Measurements from ENCODE around the gene GNAT1.

GNAT1 gene

DNA sequence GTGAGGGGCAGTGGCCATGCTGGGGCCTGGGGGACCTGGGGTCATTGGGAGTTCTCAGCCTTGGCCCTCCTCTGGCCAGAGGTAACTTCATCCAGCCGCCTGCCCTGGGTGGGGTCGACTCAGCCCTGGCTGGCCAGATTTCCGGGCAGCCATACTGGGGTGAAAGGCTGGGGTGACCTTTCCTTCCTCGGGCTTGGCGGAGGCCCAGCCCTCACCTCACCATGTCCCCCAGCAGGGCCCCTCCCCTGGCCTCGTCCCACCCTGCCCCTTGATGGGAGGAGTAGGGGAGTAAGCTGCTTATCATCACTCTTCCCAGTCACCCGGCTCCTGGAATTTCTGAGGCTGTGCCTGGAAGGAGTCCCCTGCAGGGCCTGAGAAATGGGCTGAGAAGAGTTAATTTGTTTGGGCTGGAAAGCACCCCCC, 30.8 kb upstream of the GNAT1 start:
- CTCF ChIA-PET = no interaction called here
- TF ChIP-seq, protein P1, sequence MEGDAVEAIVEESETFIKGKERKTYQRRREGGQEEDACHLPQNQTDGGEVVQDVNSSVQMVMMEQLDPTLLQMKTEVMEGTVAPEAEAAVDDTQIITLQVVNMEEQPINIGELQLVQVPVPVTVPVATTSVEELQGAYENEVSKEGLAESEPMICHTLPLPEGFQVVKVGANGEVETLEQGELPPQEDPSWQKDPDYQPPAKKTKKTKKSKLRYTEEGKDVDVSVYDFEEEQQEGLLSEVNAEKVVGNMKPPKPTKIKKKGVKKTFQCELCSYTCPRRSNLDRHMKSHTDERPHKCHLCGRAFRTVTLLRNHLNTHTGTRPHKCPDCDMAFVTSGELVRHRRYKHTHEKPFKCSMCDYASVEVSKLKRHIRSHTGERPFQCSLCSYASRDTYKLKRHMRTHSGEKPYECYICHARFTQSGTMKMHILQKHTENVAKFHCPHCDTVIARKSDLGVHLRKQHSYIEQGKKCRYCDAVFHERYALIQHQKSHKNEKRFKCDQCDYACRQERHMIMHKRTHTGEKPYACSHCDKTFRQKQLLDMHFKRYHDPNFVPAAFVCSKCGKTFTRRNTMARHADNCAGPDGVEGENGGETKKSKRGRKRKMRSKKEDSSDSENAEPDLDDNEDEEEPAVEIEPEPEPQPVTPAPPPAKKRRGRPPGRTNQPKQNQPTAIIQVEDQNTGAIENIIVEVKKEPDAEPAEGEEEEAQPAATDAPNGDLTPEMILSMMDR (IDR thresholded peaks at IDR 0.05; ENCODE audit: insufficient read depth, low read length, missing control alignments) = no peak
- no peak overlapping the region for H3K4me3 ChIP-seq (ENCODE audit: low read depth, low read length)
- POLR2A ChIA-PET = no interaction called here
- DNase-seq (ENCODE audit: low read depth, low spot score) = no peak

DNA sequence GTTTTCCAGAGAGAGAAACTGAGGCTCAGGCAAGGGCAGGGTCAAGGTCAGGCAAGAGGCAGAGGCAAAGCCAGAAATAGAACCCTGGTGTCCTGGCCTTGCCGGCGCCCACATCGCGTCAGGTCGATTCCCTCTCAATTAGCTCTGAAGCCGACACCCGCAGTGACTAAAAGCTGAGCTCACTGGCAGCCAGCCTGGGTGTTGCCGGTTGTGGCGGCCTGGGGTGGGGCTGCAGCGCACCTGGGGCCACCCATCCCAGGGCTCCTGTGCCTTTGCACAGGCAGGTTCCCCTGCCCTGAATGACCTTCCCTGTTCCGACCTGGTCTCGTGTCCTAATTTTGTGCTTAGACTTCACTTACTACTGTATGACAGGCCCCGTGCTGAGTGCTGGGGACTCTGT, 30.1 kb upstream of the GNAT1 start:
- TF ChIP-seq, protein P1 (IDR thresholded peaks at IDR 0.05; ENCODE audit: insufficient read depth, low read length, missing control alignments) = no peak
- DNase-seq (ENCODE audit: low read depth, low spot score) = no peak
- ChIA-PET POLR2A (no interaction called here), CTCF (interaction anchor here (25.9 kb wide), 1 partner anchor 28 kb away, joined by 283 read pairs; the partner anchor contains the start of gene GNAT1)
- H3K4me3 ChIP-seq (ENCODE audit: low read depth, low read length) = no peak overlapping the region

DNA sequence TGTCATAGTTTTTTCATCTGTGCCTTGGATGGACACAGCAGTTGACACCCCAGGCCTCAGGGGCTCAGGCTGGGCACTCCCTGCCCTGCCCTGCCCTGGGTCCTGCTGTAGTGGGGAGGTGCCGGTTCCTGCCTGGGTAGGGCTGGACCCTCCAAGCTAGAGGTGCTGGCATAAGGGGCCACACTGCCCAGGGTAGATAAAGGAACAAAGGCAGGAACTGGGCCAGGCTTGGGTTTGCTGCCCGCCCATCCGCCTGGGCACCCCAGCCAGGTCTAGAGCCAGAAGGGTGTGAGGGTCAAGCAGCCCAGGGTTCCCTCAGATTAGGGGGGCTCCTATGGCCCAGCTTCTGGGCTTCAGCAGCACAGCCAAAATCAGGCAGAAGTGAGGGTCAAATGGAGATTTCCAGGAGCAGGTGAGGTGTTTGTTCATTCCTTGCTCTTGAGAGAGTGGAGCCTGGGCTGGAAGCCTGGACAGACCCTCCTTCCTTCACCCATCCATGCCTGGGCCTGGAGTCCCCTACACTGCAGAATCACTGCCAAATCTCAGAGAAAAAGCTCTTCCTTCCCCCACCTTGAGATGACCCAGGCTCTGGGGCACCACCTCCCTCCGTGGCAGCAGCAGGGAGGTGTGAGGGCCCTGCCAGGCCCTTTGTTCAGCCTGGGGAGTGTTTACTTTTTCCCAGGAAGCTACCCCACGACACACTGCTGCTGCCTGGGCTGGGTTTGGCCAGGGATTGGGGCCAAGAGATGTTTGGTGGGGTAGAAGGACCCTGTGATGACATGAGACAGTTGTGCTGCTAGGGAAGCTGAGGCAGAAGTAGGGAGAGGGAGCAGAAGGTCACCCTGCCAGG, 29.2 kb upstream of the GNAT1 start:
- CTCF ChIA-PET = interaction anchor here (25.9 kb wide), 1 partner anchor 27 kb away, joined by 283 read pairs; the partner anchor contains the start of gene GNAT1
- no peak for DNase-seq (ENCODE audit: low read depth, low spot score)
- H3K4me3 ChIP-seq (ENCODE audit: low read depth, low read length) = no peak overlapping the region
- POLR2A ChIA-PET = interaction anchor here (0.5 kb wide), 1 partner anchor 103 kb away, joined by 3 read pairs; no protein-coding TSS in a partner anchor
- TF ChIP-seq, protein P1 (IDR thresholded peaks at IDR 0.05; ENCODE audit: insufficient read depth, low read length, missing control alignments) = no peak

DNA sequence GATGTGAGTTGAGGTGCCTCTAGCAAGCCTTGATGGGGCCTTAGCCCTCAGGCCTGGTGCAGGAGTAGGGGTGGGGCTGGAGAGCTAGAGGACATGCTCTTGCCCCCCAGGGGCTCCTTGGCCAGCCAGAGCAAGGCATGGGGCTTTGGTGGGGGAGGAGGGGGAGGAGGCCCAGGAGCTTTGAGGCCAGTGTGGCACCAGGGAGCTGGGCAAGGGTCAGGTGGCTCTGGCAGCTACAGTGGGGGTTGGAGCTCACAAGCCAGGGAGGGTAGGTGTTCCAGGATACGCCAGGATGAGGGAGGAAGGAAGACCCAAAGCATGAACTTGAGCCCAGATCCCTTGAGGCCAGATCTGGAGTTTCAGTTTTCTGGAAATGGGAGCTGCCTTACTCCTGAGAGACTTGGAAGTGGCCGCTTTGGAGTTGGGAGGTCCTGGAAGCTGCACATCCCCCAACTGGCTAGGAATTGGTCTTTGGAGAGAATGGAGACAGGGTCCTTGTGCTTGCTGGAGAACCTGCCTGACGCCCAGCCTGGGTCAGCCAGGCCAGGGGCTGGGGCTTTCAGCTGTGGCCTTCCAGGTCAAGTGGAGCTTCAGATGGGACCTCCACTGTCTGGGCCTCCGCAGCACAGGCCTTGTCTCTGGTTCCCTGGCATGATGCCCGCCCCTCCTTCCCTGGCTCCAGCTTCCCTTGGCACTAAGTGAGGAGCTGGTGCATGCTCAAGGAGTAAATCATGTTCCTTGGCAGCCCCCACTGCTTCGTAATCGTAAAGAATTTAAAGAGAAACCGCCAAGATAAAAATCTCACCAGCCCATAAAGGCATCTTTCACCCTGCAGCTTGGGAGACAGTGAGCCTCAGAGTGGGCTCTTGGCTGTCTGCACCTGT, 27.6 kb upstream of the GNAT1 start:
- ChIA-PET POLR2A (interaction anchor here (1.0 to 1.6 kb wide), 3 partner anchors 8 to 361 kb away, joined by 3 to 6 read pairs (median 4); partner anchors contain the start of gene INKA1), CTCF (interaction anchor here (0.8 to 25.9 kb wide), 5 partner anchors 11 to 156 kb away, joined by 3 to 283 read pairs (median 6); partner anchors contain the start of gene GNAT1)
- DNase-seq (ENCODE audit: low read depth, low spot score) = peak; percentile 65
- TF ChIP-seq, protein P1 (IDR thresholded peaks at IDR 0.05; ENCODE audit: insufficient read depth, low read length, missing control alignments) = no peak
- no peak overlapping the region for H3K4me3 ChIP-seq (ENCODE audit: low read depth, low read length)

DNA sequence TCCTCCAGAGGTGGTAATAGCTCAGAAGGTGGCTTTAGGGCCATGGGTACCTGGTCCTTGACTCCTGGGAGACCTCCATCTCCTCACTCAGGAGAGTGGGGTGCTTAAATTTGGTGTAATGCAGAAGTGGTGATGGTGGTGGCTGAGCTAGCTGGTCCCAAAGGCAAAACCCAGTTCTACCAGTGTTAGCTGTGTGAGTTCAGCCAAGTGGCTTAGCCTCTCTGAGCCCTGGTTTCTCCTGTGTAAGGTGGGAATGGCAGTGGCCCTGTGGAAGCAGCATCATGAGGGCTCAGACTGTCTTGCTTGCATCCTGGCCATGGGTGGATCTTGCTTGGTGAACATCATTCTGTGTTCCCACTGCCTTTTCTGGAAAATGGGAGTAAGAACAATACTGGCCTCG, 26.9 kb upstream of the GNAT1 start:
- TF ChIP-seq, protein P1 (IDR thresholded peaks at IDR 0.05; ENCODE audit: insufficient read depth, low read length, missing control alignments) = no peak
- CTCF ChIA-PET = interaction anchor here (1.0 to 25.9 kb wide), 5 partner anchors 8 to 44 kb away, joined by 3 to 283 read pairs (median 6); partner anchors contain the start of gene GNAT1
- no peak for DNase-seq (ENCODE audit: low read depth, low spot score)
- POLR2A ChIA-PET = interaction anchor here (1.0 to 1.6 kb wide), 3 partner anchors 9 to 362 kb away, joined by 3 to 6 read pairs (median 4); partner anchors contain the start of gene INKA1
- H3K4me3 ChIP-seq (ENCODE audit: low read depth, low read length) = no peak overlapping the region
